Liver (tissue), 3 donors: Measurements from ENCODE around the gene MED16.

Experiments used
- CTCF ChIP-seq: fragments of 150-350 bp; IDR thresholded peaks from 2 replicates; pipeline ENCODE4 v1.5.1; 2017; ENCODE audit warnings: improper control_type of control experiment, low read depth, low read length; ENCODE audit not compliant: missing input control
- EGR1 ChIP-seq, 2 donors: IDR thresholded peaks; 2 replicates each; pipeline ENCODE4 v1.6.1; 2016 to 2018; ENCODE audit warnings: antibody characterized with exemption in 2 of 2, low read depth in 2 of 2
- HNF4A ChIP-seq, 2 donors: conservative IDR thresholded peaks; 2 replicates each; pipeline ENCODE4 v1.6.1; 2016; ENCODE audit warnings: antibody characterized with exemption in 2 of 2, mild to moderate bottlenecking in 2 of 2
- MAX ChIP-seq: IDR thresholded peaks from 2 replicates; pipeline ENCODE4 v1.6.1; 2016; ENCODE audit warnings: antibody characterized with exemption
- RAD21 ChIP-seq, 2 donors: IDR thresholded peaks; 2 replicates each; pipeline ENCODE4 v1.6.1; 2016; ENCODE audit warnings: antibody characterized with exemption in 2 of 2, mild to moderate bottlenecking in 2 of 2
- REST ChIP-seq: IDR thresholded peaks from 2 replicates; pipeline ENCODE4 v1.6.1; 2016; ENCODE audit warnings: antibody characterized with exemption, mild to moderate bottlenecking
- TAF1 ChIP-seq: conservative IDR thresholded peaks from 2 replicates; pipeline ENCODE4 v1.6.1; 2016; ENCODE audit warnings: antibody characterized with exemption, mild to moderate bottlenecking
- YY1 ChIP-seq: IDR thresholded peaks from 2 replicates; pipeline ENCODE4 v1.6.1; 2016; ENCODE audit warnings: antibody characterized with exemption, mild to moderate bottlenecking
- TF ChIP-seq, protein P1 (sequence below): IDR thresholded peaks from 2 replicates; pipeline ENCODE4 v1.6.1; 2016; ENCODE audit warnings: antibody characterized with exemption
- donor health status: healthy.
- donor health status: healthy.

- no peak for TF ChIP-seq CTCF
- no peak for TF ChIP-seq RAD21 (IDR thresholded peaks at IDR 0.05)
- no peak for TF ChIP-seq EGR1 (IDR thresholded peaks at IDR 0.05; ENCODE audit: low read depth in 2 of 2)
- TF ChIP-seq REST: no peak
- no peak for TF ChIP-seq YY1
- TF ChIP-seq HNF4A (conservative IDR thresholded peaks at IDR 0.05): no peak
- TF ChIP-seq, protein P1, sequence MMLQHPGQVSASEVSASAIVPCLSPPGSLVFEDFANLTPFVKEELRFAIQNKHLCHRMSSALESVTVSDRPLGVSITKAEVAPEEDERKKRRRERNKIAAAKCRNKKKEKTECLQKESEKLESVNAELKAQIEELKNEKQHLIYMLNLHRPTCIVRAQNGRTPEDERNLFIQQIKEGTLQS: no peak
- TF ChIP-seq TAF1: no peak
- TF ChIP-seq MAX: no peak
These were observed 26.4 kb upstream of the MED16 start for GRCh38 chr19:919199-920050.
